Limb (tissue), 2 donors: ENCODE data around the gene CHSY3.
"Not testable (repeated sequence)": the region's sequence is repeated elsewhere in the genome, so short reads cannot be mapped to it uniquely, and the experiment has no call there.

Source experiments
- DNase-seq, 2 donors: peaks; one replicate each; pipeline ENCODE4 v3.0.0-alpha.2; 2016; ENCODE audit errors: extremely low spot score in 2 of 2

CHSY3 gene

GRCh38 chr5:130158036-130158435 lies 253.8 kb downstream of the CHSY3 start:
- no peak for DNase-seq

- DNase-seq: no peak
Observed at GRCh38 chr5:130159968-130160367, 255.7 kb downstream of the CHSY3 start.

GRCh38 chr5:130164966-130165365 lies 260.7 kb downstream of the CHSY3 start:
- no peak for DNase-seq

GRCh38 chr5:130166839-130167490 lies 262.7 kb downstream of the CHSY3 start:
- DNase-seq: no peak

- no peak for DNase-seq
Observed at GRCh38 chr5:130168211-130168610, 263.9 kb downstream of the CHSY3 start.

GRCh38 chr5:130171699-130172098 lies 267.4 kb downstream of the CHSY3 start:
- no peak for DNase-seq

GRCh38 chr5:130183115-130183514 lies 278.9 kb downstream of the CHSY3 start:
- DNase-seq: no peak

GRCh38 chr5:130189961-130190360 lies 285.7 kb downstream of the CHSY3 start:
- DNase-seq: no peak

GRCh38 chr5:130198927-130199326 lies 294.7 kb downstream of the CHSY3 start:
- DNase-seq: no peak

GRCh38 chr5:130206686-130207085 lies 302.4 kb downstream of the CHSY3 start:
- no peak for DNase-seq

GRCh38 chr5:130213607-130214006 lies 309.3 kb downstream of the CHSY3 start:
- DNase-seq: no peak

- DNase-seq: no peak
Observed at GRCh38 chr5:130216286-130216685, 312.0 kb downstream of the CHSY3 start.

GRCh38 chr5:130222573-130222972 lies 318.3 kb downstream of the CHSY3 start:
- DNase-seq: peak in 1 of 2 donors; percentile 38

- DNase-seq: not testable (repeated sequence)
Observed at GRCh38 chr5:130226556-130226955, 322.3 kb downstream of the CHSY3 start.

GRCh38 chr5:130227699-130228098 lies 323.4 kb downstream of the CHSY3 start:
- DNase-seq: no peak

GRCh38 chr5:130231786-130232185 lies 327.5 kb downstream of the CHSY3 start:
- no peak for DNase-seq

- no peak for DNase-seq
Observed at GRCh38 chr5:130234816-130235215, 330.6 kb downstream of the CHSY3 start.
